Esophagus muscularis mucosa (tissue), 3 donors: Measurements from ENCODE around the gene ARHGAP15.

ENCODE experiments used
- POLR2AphosphoS5 ChIP-seq, 2 donors: sonication (generic); formaldehyde crosslinking; IDR thresholded peaks; one replicate each; pipeline ENCODE4 v1.6.1; 2017; ENCODE audit warnings: antibody characterized with exemption in 2 of 2
- TF ChIP-seq, protein P1 (sequence below), 3 experiments: fragments of 200-600 bp in 2 of 3; fragments of 450-650 bp in 1 of 3; sonication (generic) in 2 of 3; IDR thresholded peaks; one replicate each; pipeline ENCODE4 v1.5.1; 2017 to 2019; ENCODE audit warnings: antibody characterized with exemption in 3 of 3, mild to moderate bottlenecking in 2 of 3, moderate library complexity in 1 of 3

- TF ChIP-seq, protein P1, sequence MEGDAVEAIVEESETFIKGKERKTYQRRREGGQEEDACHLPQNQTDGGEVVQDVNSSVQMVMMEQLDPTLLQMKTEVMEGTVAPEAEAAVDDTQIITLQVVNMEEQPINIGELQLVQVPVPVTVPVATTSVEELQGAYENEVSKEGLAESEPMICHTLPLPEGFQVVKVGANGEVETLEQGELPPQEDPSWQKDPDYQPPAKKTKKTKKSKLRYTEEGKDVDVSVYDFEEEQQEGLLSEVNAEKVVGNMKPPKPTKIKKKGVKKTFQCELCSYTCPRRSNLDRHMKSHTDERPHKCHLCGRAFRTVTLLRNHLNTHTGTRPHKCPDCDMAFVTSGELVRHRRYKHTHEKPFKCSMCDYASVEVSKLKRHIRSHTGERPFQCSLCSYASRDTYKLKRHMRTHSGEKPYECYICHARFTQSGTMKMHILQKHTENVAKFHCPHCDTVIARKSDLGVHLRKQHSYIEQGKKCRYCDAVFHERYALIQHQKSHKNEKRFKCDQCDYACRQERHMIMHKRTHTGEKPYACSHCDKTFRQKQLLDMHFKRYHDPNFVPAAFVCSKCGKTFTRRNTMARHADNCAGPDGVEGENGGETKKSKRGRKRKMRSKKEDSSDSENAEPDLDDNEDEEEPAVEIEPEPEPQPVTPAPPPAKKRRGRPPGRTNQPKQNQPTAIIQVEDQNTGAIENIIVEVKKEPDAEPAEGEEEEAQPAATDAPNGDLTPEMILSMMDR (IDR thresholded peaks at IDR 0.05), result no peak
- TF ChIP-seq POLR2AphosphoS5 (IDR thresholded peaks at IDR 0.05), result no peak
Observed at GRCh38 chr2:143312441-143312840, 183.2 kb downstream of the ARHGAP15 start.
